ENCODE data around the gene SCN5A. TPM values are rescaled to one million over a fixed set of nuclear protein-coding genes. Genes with fewer than 3 reads are reported as not detected.

The SCN5A gene
- total RNA-seq, 1 experiment from 2014 or later, result 13.6 TPM

DNA sequence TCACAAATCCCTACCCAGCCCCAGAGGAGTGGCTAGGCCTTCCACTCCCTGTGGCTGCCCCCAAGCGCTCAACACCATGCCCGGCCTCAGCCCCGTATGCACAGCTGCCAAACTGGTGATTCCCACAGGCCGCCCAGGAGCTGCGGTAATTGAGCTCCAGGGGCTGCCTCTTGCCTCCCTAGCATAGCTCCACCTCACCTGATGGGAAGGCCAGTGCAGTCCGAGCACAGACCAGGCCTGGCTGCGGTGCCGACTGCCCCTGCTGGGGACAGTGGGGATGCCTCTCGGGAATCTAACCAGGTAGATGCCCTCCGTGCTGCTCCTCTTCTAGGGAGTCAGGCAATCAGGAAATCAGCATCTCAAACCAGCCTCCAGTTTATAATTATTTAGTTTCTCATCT is 25.9 kb downstream of the SCN5A start:
- no peaks in the 10 kb centered on the region for H3K9me3 Mint-ChIP-seq
- CTCF ChIA-PET, result interaction anchor here (0.5 to 2.0 kb wide), 34 partner anchors 8 to 431 kb away, joined by 3 to 69 read pairs (median 6); partner anchors contain the start of genes EXOG, SCN5A and XYLB
- ATAC-seq (peak; percentile 89), DNase-seq (ENCODE audit: low spot score) (peak; percentile 69)
- H3K36me3 Mint-ChIP-seq, result no peaks in the 10 kb centered on the region; the same call in 1 of the 2 replicates
- peaks cover 6% of the 10 kb centered on the region for H3K4me1 Mint-ChIP-seq
- no peak overlapping the region for H3K27ac Mint-ChIP-seq
- TF ChIP-seq FOXP4 (CRISPR knock-in tag; IDR thresholded peaks at IDR 0.05) (no peak), ZNF121 (CRISPR knock-in tag; IDR thresholded peaks at IDR 0.05) (peak; percentile 91)
- no peak overlapping the region for H3K4me3 Mint-ChIP-seq
- POLR2A ChIA-PET, result interaction anchor here (0.7 kb wide), 1 partner anchor 11 kb away, joined by 3 read pairs; no protein-coding TSS in a partner anchor
- H3K27me3 Mint-ChIP-seq (ENCODE audit: low read depth), result no peaks in the 10 kb centered on the region

GRCh38 chr3:38622336-38622735 is 27.2 kb downstream of the SCN5A start:
- no peaks in the 10 kb centered on the region; the same call in 1 of the 2 replicates for H3K27me3 Mint-ChIP-seq (ENCODE audit: low read depth)
- CTCF ChIA-PET, result interaction anchor here (1.0 to 2.0 kb wide), 6 partner anchors 13 to 101 kb away, joined by 3 to 69 read pairs (median 9); no protein-coding TSS in a partner anchor
- H3K36me3 Mint-ChIP-seq, result no peaks in the 10 kb centered on the region; the same call in 1 of the 2 replicates
- no peak overlapping the region for H3K27ac Mint-ChIP-seq
- ATAC-seq (no peak), DNase-seq (ENCODE audit: low spot score) (no peak)
- TF ChIP-seq JUN (CRISPR knock-in tag; IDR thresholded peaks at IDR 0.05) (no peak), FOXJ3 (CRISPR knock-in tag; IDR thresholded peaks at IDR 0.05; ENCODE audit: borderline replicate concordance) (no peak), GABPB1 (CRISPR knock-in tag; IDR thresholded peaks at IDR 0.05) (no peak), ZNF219 (CRISPR knock-in tag; IDR thresholded peaks at IDR 0.05; ENCODE audit: borderline replicate concordance) (no peak)
- H3K4me3 Mint-ChIP-seq, result no peak overlapping the region
- peaks cover 6% of the 10 kb centered on the region for H3K4me1 Mint-ChIP-seq
- POLR2A ChIA-PET, result no interaction called here
- H3K9me3 Mint-ChIP-seq, result no peaks in the 10 kb centered on the region

GRCh38 chr3:38620236-38620635 is 29.3 kb downstream of the SCN5A start:
- Mint-ChIP-seq H3K4me3 (no peak overlapping the region), H3K27ac (no peak overlapping the region), H3K36me3 (no peaks in the 10 kb centered on the region; the same call in 1 of the 2 replicates), H3K4me1 (peaks cover 16% of the 10 kb centered on the region), H3K27me3 (ENCODE audit: low read depth) (no peaks in the 10 kb centered on the region; the same call in 1 of the 2 replicates), H3K9me3 (no peaks in the 10 kb centered on the region)
- DNase-seq (ENCODE audit: low spot score), result no peak
- CTCF ChIA-PET, result interaction anchor here (0.9 kb wide), 1 partner anchor 124 kb away, joined by 3 read pairs; the partner anchor contains the start of gene EXOG
- no peak for TF ChIP-seq CBFB (CRISPR knock-in tag; IDR thresholded peaks at IDR 0.05; ENCODE audit: low read depth)
- TF ChIP-seq ZNF138 (CRISPR knock-in tag; conservative IDR thresholded peaks at IDR 0.05), result no peak
- TF ChIP-seq TCF7 (CRISPR knock-in tag; IDR thresholded peaks at IDR 0.05; ENCODE audit: low read depth), result no peak
- TF ChIP-seq IRF1 (CRISPR knock-in tag; IDR thresholded peaks at IDR 0.05), result no peak
- TF ChIP-seq, protein P1, sequence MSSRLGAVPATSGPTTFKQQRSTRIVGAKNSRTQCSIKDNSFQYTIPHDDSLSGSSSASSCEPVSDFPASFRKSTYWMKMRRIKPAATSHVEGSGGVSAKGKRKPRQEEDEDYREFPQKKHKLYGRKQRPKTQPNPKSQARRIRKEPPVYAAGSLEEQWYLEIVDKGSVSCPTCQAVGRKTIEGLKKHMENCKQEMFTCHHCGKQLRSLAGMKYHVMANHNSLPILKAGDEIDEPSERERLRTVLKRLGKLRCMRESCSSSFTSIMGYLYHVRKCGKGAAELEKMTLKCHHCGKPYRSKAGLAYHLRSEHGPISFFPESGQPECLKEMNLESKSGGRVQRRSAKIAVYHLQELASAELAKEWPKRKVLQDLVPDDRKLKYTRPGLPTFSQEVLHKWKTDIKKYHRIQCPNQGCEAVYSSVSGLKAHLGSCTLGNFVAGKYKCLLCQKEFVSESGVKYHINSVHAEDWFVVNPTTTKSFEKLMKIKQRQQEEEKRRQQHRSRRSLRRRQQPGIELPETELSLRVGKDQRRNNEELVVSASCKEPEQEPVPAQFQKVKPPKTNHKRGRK (CRISPR knock-in tag; IDR thresholded peaks at IDR 0.05; ENCODE audit: borderline replicate concordance), result no peak
- TF ChIP-seq TEAD4 (CRISPR knock-in tag; IDR thresholded peaks at IDR 0.05), result no peak
- no peak for TF ChIP-seq MYBL2 (CRISPR knock-in tag; IDR thresholded peaks at IDR 0.05)
- ATAC-seq, result no peak
- POLR2A ChIA-PET, result no interaction called here

- H3K4me3 Mint-ChIP-seq, result no peak overlapping the region
- no peaks in the 10 kb centered on the region; the same call in 1 of the 2 replicates for H3K36me3 Mint-ChIP-seq
- DNase-seq (ENCODE audit: low spot score) (no peak), ATAC-seq (no peak)
- peaks cover 13% of the 10 kb centered on the region; the same call in 1 of the 2 replicates for H3K4me1 Mint-ChIP-seq
- TF ChIP-seq STAT6 (CRISPR knock-in tag; conservative IDR thresholded peaks at IDR 0.05; ENCODE audit: low read depth), result no peak
- TF ChIP-seq, protein P2, sequence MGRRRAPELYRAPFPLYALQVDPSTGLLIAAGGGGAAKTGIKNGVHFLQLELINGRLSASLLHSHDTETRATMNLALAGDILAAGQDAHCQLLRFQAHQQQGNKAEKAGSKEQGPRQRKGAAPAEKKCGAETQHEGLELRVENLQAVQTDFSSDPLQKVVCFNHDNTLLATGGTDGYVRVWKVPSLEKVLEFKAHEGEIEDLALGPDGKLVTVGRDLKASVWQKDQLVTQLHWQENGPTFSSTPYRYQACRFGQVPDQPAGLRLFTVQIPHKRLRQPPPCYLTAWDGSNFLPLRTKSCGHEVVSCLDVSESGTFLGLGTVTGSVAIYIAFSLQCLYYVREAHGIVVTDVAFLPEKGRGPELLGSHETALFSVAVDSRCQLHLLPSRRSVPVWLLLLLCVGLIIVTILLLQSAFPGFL (CRISPR knock-in tag; IDR thresholded peaks at IDR 0.05; ENCODE audit: borderline replicate concordance), result no peak
- TF ChIP-seq, protein P3, sequence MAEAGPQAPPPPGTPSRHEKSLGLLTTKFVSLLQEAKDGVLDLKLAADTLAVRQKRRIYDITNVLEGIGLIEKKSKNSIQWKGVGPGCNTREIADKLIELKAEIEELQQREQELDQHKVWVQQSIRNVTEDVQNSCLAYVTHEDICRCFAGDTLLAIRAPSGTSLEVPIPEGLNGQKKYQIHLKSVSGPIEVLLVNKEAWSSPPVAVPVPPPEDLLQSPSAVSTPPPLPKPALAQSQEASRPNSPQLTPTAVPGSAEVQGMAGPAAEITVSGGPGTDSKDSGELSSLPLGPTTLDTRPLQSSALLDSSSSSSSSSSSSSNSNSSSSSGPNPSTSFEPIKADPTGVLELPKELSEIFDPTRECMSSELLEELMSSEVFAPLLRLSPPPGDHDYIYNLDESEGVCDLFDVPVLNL (CRISPR knock-in tag; IDR thresholded peaks at IDR 0.05; ENCODE audit: borderline replicate concordance, low read depth), result no peak
- H3K27me3 Mint-ChIP-seq (ENCODE audit: low read depth), result no peaks in the 10 kb centered on the region; the same call in 1 of the 2 replicates
- POLR2A ChIA-PET, result no interaction called here
- CTCF ChIA-PET, result interaction anchor here (2.3 to 2.4 kb wide), 2 partner anchors 10 to 97 kb away, joined by 8 to 12 read pairs; no protein-coding TSS in a partner anchor
- H3K9me3 Mint-ChIP-seq, result no peaks in the 10 kb centered on the region
- no peak overlapping the region for H3K27ac Mint-ChIP-seq
Measured at GRCh38 chr3:38618343-38618742, 31.1 kb downstream of the SCN5A start.

All from WTC11 (cell line).